Liver (tissue), 3 donors: ENCODE results near the gene APOBEC2.

Experiments
- CTCF ChIP-seq: fragments of 150-350 bp; IDR thresholded peaks from 2 replicates; pipeline ENCODE4 v1.5.1; 2017; ENCODE audit warnings: improper control_type of control experiment, low read depth, low read length; ENCODE audit not compliant: missing input control
- HNF4G ChIP-seq: IDR thresholded peaks from 2 replicates; pipeline ENCODE4 v1.6.1; 2016; ENCODE audit warnings: antibody characterized with exemption
- JUND ChIP-seq, 2 donors: IDR thresholded peaks; 2 replicates each; pipeline ENCODE4 v1.6.1; 2016; ENCODE audit warnings: antibody characterized with exemption in 2 of 2
- REST ChIP-seq: IDR thresholded peaks from 2 replicates; pipeline ENCODE4 v1.6.1; 2016; ENCODE audit warnings: antibody characterized with exemption, mild to moderate bottlenecking
- YY1 ChIP-seq: IDR thresholded peaks from 2 replicates; pipeline ENCODE4 v1.6.1; 2016; ENCODE audit warnings: antibody characterized with exemption, mild to moderate bottlenecking
- TF ChIP-seq, protein P1 (sequence below): IDR thresholded peaks from 2 replicates; pipeline ENCODE4 v1.6.1; 2016; ENCODE audit warnings: antibody characterized with exemption
- donor health status: healthy.
- donor health status: healthy.

DNA sequence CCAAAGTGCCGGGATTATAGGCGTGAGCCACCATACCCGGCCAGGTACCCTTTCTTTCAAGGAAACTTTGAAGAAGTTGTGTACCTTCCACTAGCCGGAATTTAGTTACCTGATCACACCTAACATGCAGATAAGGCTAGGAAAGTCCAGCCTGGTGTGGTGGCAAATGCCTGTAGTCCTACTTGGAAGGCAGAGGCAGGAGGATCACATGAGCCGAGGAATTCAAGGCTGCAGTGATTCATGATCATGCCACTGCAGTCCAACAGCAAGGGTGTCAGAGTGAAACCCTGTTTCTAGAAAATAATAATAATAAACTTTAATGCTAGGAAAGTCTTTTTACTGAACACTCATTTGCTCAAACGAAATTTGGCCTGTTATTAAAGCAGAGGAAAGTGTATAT is 40.7 kb downstream of the APOBEC2 start:
- no peak for TF ChIP-seq CTCF
- no peak for TF ChIP-seq JUND (IDR thresholded peaks at IDR 0.05)
- TF ChIP-seq, protein P1, sequence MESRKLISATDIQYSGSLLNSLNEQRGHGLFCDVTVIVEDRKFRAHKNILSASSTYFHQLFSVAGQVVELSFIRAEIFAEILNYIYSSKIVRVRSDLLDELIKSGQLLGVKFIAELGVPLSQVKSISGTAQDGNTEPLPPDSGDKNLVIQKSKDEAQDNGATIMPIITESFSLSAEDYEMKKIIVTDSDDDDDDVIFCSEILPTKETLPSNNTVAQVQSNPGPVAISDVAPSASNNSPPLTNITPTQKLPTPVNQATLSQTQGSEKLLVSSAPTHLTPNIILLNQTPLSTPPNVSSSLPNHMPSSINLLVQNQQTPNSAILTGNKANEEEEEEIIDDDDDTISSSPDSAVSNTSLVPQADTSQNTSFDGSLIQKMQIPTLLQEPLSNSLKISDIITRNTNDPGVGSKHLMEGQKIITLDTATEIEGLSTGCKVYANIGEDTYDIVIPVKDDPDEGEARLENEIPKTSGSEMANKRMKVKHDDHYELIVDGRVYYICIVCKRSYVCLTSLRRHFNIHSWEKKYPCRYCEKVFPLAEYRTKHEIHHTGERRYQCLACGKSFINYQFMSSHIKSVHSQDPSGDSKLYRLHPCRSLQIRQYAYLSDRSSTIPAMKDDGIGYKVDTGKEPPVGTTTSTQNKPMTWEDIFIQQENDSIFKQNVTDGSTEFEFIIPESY = no peak
- no peak for TF ChIP-seq YY1
- no peak for TF ChIP-seq REST
- TF ChIP-seq HNF4G = no peak
